22Rv1 (cell line): Measurements from ENCODE around the gene SF3B3.
"Not testable (repeated sequence)": the region's sequence is repeated elsewhere in the genome, so short reads cannot be mapped to it uniquely, and the experiment has no call there.

Experiments
- H3K27ac ChIP-seq: fragments of 450-650 bp; 2 replicates; pipeline ENCODE4 v1.5.1; 2017
- CTCF ChIP-seq: fragments of 450-650 bp; IDR thresholded peaks from 2 replicates; pipeline ENCODE4 v1.5.1; 2017; ENCODE audit warnings: mild to moderate bottlenecking
- ZFX ChIP-seq: fragments of 450-650 bp; IDR thresholded peaks from 2 replicates; pipeline ENCODE4 v1.6.1; 2017; ENCODE audit warnings: antibody characterized with exemption, borderline replicate concordance

The SF3B3 gene

GRCh38 chr16:70611224-70611598 is 87.6 kb downstream of the SF3B3 start:
- H3K27ac ChIP-seq, result no peak overlapping the region
- TF ChIP-seq CTCF (no peak), ZFX (no peak)

DNA sequence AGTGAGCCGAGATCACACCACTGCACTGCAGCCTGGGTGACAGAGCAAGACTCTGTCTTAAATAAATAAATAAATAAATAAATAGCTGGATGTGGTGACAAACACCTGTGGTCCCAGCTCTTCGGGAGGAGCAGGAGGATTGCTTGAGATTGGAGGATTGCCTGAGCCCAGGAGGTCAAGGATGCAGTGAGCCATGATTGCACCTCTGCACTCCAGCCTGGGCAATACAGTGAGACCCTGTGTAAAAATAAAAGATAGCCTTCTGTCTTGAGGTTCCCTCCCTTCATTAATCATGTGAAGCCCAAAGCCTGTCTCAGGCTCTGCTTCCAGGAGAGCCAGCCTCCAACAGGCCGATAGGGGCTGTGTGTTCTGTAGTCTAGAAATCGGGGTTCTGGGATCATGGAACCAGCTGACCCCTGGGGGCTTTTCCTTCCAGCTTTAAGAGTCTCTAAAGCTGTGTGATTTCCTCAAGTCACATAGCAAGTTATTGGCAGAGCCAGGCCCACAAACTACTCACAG is 88.2 kb downstream of the SF3B3 start:
- TF ChIP-seq CTCF (no peak), ZFX (no peak)
- H3K27ac ChIP-seq, result no peak overlapping the region

- no peak for TF ChIP-seq CTCF
- TF ChIP-seq ZFX, result no peak
Observed at GRCh38 chr16:70612931-70613330, 89.3 kb downstream of the SF3B3 start.

DNA sequence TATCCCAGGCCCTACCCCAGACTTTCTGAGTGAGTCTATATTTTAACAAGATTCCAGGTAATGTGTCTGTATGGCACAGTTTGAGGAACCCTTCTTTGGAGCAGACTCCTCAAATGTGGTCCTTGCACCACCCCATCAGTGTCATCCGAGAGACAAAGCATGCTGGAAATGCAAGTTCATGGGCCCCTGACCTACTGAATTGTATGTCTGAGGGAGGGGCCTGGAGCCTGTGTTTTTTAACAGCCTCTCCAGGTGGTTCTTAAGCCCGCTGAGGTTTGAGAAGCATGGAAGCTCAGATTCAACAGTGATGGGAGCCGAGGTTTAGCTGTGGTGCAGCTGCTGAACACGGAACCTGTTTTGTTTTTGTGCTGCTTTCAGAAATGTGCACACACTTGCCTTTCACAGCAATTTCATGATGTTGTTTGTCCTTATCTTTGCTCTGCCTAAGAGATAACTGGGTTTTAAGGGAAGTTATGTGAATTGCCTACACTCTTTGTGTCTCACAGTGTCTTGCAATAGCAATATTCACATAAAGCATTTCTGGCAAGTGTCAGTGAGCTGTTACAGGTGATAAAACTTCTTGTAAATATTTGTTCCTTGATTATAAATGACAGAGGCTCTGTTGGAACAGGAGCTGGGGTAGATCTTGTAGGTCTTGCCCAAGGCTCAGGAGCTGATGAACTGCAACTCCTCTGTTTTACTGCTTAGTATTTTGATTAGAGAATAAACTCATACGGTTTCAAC is 90.8 kb downstream of the SF3B3 start:
- TF ChIP-seq CTCF (no peak), ZFX (no peak)

More at GRCh38 chr16:70612931-70613330, 89.3 kb downstream of the SF3B3 start:
- H3K27ac ChIP-seq, result no peak overlapping the region

GRCh38 chr16:70615945-70616344 is 92.3 kb downstream of the SF3B3 start:
- H3K27ac ChIP-seq, result no peak overlapping the region
- TF ChIP-seq CTCF, result no peak

More for the DNA sequence above, 90.8 kb downstream of the SF3B3 start:
- peak overlapping the region; percentile 61 for H3K27ac ChIP-seq

- not testable (repeated sequence) for H3K27ac ChIP-seq
Observed at GRCh38 chr16:70621864-70622263, 98.2 kb downstream of the SF3B3 start.
